NCI-H2196 treated with DMSO at 0.1 percent for 48 hours (cell line): Measurements from ENCODE around the gene FSIP1.

Source experiments
- DNase-seq: peaks from one replicate; lab custom pipeline; 2025; ENCODE audit not compliant: unreplicated experiment; lab: John Stamatoyannopoulos, UW

The FSIP1 gene

GRCh38 chr15:39721893-39722292 lies 60.7 kb downstream of the FSIP1 start:
- no peak for DNase-seq

- DNase-seq, result no peak
Measured at GRCh38 chr15:39720621-39721611, 61.7 kb downstream of the FSIP1 start.

DNA sequence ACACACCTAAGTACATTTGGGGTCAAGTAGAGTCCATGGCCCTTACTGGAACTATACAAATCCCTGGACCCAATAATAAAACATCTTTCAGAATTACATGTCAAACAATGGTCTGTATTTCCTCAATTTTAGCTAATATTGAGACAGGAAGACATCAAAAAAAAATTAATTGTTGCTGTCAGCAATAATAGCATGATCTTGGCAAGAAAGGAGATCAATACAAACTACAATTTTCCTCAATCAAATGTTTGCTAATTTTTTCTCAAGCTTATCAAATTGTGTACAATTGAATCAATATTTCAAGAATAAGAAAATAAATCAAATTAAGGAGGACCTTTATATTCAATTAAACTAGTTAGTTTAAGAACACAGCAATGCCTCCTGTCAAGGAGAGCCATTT lies 62.6 kb downstream of the FSIP1 start:
- no peak for DNase-seq

DNA sequence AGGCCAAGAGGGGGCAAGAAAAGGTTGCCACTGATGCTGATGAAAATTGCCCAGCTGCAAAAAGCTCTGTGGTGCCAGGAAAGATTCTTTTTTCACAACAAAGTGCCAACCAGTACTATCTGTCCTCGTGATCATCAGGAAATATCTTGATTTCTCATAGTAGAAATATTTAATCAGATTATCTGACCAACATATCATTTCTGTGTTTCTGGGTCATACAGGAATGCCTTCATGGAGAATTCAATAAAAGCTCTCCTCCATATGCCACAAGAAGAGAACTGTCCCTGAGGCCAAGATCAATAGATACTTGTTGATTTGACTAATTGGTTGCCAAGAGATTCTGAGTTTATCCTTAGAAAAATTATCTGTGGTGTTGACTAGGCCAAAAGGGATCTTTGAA lies 63.5 kb downstream of the FSIP1 start:
- no peak for DNase-seq

DNA sequence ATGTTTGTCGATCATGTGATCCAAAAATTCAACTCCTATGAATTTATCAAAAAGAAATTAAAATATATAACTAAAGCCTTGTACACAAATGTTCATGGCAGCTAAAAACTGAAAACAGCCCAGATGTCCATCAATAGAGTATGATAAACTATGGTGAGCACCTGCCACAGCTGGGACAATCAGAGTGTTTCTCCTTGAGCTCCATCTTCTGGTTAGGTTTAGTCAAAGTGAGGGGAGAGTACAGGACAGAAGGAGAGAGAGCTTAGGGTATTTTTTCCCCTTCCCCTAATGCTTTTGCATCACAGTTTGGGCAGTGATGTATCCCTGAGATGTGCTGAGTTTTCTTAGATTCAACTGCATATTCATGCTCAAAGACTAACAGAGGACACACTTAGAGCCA lies 65.5 kb downstream of the FSIP1 start:
- DNase-seq, result no peak

GRCh38 chr15:39714251-39714650 lies 68.4 kb downstream of the FSIP1 start:
- DNase-seq, result no peak

DNA sequence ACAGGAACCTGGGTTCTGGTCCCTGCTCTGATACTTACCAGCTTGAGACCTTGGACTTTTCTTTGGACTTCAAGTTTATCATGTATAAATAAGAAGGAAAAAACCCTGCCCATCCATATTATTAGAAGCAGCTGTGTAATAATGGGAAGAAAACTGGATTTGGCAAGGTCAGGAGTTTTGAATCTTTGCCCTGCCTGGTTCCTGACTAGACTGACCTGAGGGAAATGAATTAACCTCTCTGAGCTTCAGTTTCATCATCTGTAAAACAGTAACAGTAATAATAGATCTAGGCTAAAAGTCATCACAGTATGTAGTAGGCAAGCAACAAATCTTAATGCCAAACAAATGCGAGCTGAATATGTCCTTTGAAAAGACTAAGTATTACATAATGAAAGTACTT lies 68.8 kb downstream of the FSIP1 start:
- DNase-seq, result no peak

- no peak for DNase-seq
Measured at GRCh38 chr15:39710681-39711080, 72.0 kb downstream of the FSIP1 start.

DNA sequence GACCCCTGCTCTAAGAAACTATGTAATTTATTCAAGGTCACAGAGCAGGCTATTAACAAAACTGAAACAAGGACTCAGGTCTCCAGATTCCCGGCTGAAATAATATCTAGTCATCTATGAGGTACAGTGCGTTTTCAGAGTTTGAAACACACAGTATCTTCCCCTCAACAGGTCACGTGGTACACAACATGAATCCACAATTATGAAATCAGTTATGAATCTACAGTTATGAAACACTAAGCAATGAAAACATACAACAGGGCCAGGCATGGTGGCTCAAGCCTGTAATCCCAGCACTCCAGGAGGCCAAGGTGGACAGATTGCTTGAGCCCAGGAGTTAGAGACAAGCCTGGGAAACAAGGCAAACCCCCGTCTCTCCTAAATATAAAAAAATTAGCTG lies 72.7 kb downstream of the FSIP1 start:
- DNase-seq, result no peak

DNA sequence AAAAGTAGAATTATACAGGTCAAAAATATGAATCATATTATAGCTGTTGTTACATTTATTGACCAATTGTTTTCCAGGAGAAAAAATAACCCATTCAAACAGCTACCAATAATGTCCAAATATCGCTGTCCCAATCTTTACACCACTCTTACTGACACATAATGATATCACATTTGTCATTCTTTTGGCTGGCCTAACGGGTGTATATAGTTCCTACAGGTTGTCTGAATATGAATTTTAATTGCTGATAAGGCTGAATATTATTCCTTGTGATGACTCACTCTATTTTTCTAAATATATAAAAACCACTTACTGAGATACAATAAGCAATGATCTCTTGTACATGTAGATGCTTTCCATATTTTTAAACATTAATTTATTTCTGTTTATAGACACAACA lies 76.4 kb downstream of the FSIP1 start:
- no peak for DNase-seq

GRCh38 chr15:39704689-39705088 lies 78.0 kb downstream of the FSIP1 start:
- no peak for DNase-seq

DNA sequence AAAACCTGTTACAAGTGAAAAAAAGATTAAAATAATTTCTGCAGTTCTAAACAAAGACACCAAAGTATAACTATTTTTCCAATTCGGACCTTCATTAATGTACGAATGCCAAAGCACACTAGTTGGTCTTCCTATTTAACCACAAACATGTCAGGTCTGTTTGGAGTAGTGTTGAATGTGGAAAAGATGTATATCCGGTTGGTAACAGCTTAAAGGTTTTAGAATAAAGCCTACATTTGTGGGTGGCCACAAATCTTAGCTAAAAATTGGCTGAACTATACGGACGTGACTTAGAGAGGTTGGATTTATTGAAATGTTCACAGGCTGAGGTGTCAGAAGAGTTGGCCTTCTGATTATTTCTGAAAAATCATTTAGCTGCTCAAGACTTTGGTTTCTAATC lies 78.4 kb downstream of the FSIP1 start:
- no peak for DNase-seq

DNA sequence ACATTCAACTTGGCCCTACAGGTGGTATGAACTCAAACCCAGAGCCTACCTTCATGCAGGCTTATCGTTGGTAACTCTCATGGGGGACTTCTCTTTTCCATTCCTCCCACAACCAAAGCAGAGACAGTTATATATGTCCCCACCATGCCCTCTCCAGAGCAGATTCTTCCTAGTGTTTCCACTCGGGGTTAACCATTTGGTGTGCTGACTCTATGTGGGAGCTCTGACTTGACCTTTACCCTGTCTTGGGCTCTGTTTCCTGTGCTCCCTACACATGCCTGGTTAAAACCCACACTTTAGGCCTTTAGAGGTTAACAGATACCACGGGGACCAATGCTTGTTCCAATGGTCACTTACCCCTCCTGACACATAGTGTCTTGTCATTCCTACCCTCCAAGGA lies 80.7 kb downstream of the FSIP1 start:
- no peak for DNase-seq

GRCh38 chr15:39700375-39700700 lies 82.3 kb downstream of the FSIP1 start:
- DNase-seq, result no peak

GRCh38 chr15:39699516-39700374 lies 82.9 kb downstream of the FSIP1 start:
- no peak for DNase-seq

DNA sequence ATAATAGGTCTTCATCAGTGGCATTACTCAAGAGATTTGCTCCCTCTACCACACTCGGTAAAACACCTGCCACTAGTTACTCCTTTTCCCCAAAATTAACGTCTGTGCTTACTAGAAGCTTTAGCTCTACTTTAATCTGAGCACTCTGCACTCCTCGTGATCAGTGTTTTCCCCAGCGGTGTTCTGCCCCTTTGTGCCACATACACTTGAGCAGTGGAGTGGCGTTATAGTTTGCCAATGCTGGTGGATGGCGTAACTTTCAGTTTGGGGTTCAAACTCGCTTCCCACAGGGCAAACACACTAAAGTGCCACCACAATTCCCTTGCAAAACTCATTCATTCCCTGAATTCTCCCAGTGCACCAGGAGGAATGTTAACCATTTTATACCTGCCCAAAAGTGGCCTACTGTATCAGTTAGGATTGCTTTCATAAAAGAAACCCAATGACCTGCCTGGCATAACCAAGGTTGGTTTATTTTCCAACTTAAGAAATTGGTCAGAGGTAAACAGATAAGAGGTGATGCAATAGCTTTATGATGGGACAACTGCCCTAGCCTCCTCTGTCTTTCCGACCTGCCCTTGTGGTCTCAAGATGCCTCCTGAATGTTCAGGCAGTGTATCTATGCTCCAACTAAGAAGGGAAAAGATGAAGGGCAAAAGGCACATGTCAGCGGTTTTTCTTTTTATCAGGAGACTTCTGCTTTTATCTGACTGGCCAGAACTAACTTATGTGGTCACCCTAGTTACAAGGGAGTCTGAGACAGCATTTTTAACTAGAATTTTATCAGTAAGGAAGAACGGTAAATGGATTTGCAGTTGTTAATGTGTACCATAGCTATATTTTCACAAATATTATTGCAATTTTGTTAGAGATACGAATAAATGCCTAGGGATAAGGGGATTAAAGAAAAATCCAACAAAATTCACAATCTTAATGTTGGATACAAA lies 83.9 kb downstream of the FSIP1 start:
- no peak for DNase-seq

- DNase-seq, result no peak
Measured at GRCh38 chr15:39697509-39697908, 85.1 kb downstream of the FSIP1 start.

DNA sequence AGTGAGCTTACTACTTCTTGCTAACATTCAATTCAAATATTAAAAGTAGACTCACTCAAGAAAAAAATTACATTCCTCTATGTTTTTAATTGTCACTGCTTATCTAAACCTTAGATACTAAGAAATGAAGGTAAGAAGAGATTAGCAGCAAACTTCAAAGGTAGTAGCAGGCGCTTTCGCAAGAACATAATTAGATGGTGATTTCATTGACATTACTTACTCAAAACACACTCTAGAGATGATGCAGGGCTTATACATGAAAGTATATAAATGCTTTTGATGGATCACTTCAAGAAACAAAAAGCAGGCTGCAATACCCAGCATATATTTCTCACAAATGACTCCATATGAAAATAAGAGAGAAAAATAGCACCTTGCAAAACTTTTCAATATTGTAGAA lies 86.8 kb downstream of the FSIP1 start:
- DNase-seq, result no peak

DNA sequence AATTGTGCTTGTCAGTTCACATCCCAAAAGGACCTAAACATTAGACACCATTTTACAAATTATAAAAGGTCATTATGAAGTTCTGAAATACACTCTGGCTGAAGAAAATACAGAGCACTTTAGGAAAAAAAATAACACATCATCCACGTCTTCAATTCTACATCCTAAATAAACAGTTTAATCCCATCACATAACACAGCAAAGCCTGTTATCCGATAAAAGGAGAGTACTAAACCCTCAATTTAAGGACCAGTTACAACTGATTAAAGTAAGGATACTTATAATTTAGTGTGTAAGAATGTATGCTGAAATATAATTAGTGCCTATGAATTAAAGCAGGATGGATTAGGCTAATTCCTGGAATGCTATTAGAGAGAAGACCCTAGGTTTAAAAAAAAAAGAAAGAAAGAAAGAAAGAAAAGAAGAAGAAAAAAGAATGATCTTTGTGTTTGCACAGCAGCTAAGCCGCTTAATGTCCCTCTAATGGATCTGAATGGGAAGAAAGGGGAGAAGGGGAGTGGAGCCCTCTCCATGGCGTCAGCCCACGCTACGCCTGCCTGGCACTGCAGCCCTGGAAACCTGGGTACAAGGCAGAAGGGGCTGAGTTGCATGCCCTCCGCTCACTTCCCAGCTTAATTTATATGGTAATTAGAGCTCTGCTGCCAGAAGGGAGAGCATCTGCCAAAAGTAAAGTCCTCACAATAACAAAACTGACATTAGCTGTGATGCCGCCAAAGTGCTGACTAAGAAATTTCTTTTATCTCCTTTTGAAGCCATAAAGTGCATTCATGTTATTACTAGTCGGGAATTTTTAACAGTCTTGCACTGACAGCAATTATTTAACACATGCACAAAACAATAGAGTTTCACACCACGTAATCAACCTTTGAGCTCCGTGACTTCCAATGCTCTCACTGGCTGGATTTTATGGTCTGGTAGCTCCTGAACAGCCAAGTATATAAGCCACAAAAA lies 90.0 kb downstream of the FSIP1 start:
- DNase-seq, result no peak
